Activated CD4-positive, alpha-beta memory T cell treated with anti-CD3 and anti-CD28 coated beads, Interleukin-2, amount 10 ng/mL, durations not matched to agents 7 days and 5 days (primary cell): ENCODE results near the gene DNAH10. TPM values are rescaled to one million over a fixed set of nuclear protein-coding genes. Genes with fewer than 3 reads are reported as not detected.

Experiments used
- CTCF ChIA-PET: fragments of 350-600 bp; sonication (Branson Sonifier 250); formaldehyde crosslinking; loops from one replicate; lab custom pipeline; 2021; ENCODE audit warnings: antibody characterized with exemption, inconsistent platforms; lab: Charles Lee
- POLR2A ChIA-PET: fragments of 350-600 bp; sonication (Branson Sonifier 250); formaldehyde crosslinking; loops from one replicate; lab custom pipeline; 2021; ENCODE audit warnings: antibody characterized with exemption; lab: Charles Lee
- DNase-seq: peaks from one replicate; pipeline ENCODE4 v3.0.0-alpha.2; 2020
- H3K27ac Mint-ChIP-seq: one replicate; pipeline ENCODE4 v1.8.0; 2021; ENCODE audit warnings: mild to moderate bottlenecking, mixed read lengths
- H3K27me3 Mint-ChIP-seq: one replicate; pipeline ENCODE4 v1.8.0; 2021; ENCODE audit warnings: mixed read lengths
- H3K36me3 Mint-ChIP-seq: one replicate; pipeline ENCODE4 v1.8.0; 2021; ENCODE audit warnings: low read depth, mixed read lengths
- H3K4me1 Mint-ChIP-seq: one replicate; pipeline ENCODE4 v1.8.0; 2021; ENCODE audit warnings: mixed read lengths
- H3K4me3 Mint-ChIP-seq: one replicate; pipeline ENCODE4 v1.8.0; 2021; ENCODE audit warnings: mild to moderate bottlenecking, mixed read lengths
- H3K9me3 Mint-ChIP-seq: one replicate; pipeline ENCODE4 v1.8.0; 2021; ENCODE audit warnings: mixed read lengths
- total RNA-seq, 2 experiments: library from RNA; stranded (reverse); gene quantifications; one replicate each; pipeline ENCODE4 v1.2.3, GENCODE V29; 2021

DNAH10 gene
- total RNA-seq, 2 experiments from 2014 or later = 0.13 TPM; not detected in 1

DNA sequence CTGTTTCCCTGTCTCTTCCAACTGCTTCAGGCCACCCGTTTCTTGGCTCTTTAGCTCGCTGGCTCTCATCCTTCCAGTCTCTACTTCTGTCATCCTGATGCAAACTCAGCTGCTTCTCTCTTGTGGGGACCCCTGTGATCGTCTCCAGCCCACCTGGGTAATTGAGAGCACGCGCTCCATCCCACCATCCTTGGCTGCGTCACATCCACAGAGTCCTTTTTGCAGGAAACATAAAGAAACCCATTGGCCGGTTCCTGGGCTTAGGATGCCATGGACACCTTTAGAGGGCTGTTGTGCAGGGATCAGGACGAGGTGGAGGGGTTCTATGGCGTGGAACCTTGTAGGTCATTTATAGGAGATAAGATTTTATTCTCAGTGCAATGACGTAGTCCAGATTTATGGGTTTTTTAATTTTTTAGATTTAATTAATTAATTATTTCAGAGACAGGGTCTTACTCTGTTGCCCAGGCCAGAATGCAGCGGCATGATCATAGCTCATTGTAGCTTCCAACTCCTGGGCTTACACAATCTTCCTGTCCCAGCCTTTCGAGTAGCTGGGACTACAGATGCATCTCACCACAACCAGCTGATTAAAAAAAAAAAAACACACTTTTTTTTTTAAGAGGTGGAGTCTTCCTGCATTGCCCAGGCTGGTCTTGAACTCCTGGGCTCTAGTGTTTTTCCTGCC lies 127.9 kb downstream of the DNAH10 start:
- Mint-ChIP-seq H3K27ac (no peak overlapping the region), H3K4me1 (no peaks in the 10 kb centered on the region), H3K9me3 (no peaks in the 10 kb centered on the region), H3K27me3 (peaks cover 18% of the 10 kb centered on the region), H3K36me3 (no peaks in the 10 kb centered on the region), H3K4me3 (no peak overlapping the region)
- ChIA-PET POLR2A (no interaction called here), CTCF (no interaction called here)
- no peak for DNase-seq

DNA sequence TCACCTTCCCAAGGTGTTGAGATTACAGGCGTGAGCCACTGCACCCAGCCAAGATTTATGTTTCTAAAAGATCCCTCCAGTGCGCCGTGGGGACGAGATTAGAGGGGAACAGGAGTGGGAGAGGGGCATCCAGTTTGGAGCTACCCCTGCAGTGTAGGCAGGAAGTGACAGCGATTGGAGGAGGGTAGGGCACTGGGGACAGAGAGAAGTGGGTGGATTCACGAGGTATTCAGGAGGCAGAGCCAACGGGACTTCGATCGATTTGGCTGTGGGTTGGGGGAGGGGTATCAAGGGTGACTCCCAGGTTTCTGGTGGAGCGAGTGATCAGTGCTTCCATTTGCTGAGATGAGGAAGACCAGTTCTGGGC lies 128.4 kb downstream of the DNAH10 start:
- Mint-ChIP-seq H3K27ac (no peak overlapping the region), H3K9me3 (no peaks in the 10 kb centered on the region), H3K27me3 (peaks cover 14% of the 10 kb centered on the region), H3K4me1 (no peaks in the 10 kb centered on the region), H3K4me3 (no peak overlapping the region), H3K36me3 (no peaks in the 10 kb centered on the region)
- no peak for DNase-seq
- CTCF ChIA-PET = no interaction called here
- POLR2A ChIA-PET = no interaction called here

DNA sequence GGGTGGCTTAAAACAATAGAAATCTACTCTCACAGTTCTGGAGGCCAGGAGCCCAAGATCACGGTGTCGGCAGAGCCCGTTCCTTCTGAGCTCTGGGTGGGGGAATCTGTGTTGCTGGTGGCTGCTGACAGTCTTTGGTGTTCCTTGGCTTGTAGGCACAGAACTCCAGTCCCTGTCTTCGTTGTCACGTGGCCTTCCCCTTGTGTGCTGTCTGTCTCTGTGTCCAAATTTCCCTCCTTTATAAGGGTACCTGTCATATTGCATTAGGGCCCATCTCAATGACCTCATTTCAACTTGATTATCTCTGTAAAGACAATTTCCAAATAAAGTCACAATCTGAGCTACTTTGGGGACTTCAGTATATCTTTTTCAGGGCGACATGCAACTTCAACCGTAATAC lies 128.9 kb downstream of the DNAH10 start:
- H3K27me3 Mint-ChIP-seq = peaks cover 13% of the 10 kb centered on the region
- ChIA-PET CTCF (no interaction called here), POLR2A (no interaction called here)
- no peak for DNase-seq
- no peaks in the 10 kb centered on the region for H3K36me3 Mint-ChIP-seq
- H3K4me3 Mint-ChIP-seq = no peak overlapping the region
- H3K4me1 Mint-ChIP-seq = no peaks in the 10 kb centered on the region
- H3K9me3 Mint-ChIP-seq = no peaks in the 10 kb centered on the region
- H3K27ac Mint-ChIP-seq = no peak overlapping the region

GRCh38 chr12:123891516-123892179 lies 129.5 kb downstream of the DNAH10 start:
- Mint-ChIP-seq H3K4me3 (no peak overlapping the region), H3K4me1 (no peaks in the 10 kb centered on the region), H3K27me3 (peaks cover 10% of the 10 kb centered on the region), H3K27ac (no peak overlapping the region), H3K9me3 (no peaks in the 10 kb centered on the region), H3K36me3 (no peaks in the 10 kb centered on the region)
- DNase-seq = no peak
- ChIA-PET POLR2A (no interaction called here), CTCF (no interaction called here)

DNA sequence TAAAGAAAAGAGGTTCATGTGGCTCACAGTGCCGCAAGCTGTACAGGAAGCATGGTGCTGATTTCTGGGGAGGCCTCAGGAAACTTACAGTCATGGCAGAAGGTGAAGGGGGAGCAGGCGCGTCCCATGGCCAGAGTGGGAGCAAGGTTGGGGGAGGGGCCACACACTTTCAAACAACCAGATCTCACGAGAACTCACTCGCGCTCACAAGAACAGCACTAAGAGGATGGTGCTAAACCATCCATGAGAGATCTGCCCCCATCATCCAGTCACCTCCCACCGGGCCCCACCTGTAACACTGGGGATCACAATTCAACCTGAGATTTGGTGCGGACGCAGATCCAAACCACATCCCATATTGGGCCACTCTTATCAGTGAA lies 130.1 kb downstream of the DNAH10 start:
- Mint-ChIP-seq H3K9me3 (no peaks in the 10 kb centered on the region), H3K4me3 (no peak overlapping the region), H3K27me3 (peaks cover 13% of the 10 kb centered on the region), H3K4me1 (no peaks in the 10 kb centered on the region), H3K27ac (no peak overlapping the region), H3K36me3 (no peaks in the 10 kb centered on the region)
- ChIA-PET CTCF (no interaction called here), POLR2A (no interaction called here)
- DNase-seq = no peak

DNA sequence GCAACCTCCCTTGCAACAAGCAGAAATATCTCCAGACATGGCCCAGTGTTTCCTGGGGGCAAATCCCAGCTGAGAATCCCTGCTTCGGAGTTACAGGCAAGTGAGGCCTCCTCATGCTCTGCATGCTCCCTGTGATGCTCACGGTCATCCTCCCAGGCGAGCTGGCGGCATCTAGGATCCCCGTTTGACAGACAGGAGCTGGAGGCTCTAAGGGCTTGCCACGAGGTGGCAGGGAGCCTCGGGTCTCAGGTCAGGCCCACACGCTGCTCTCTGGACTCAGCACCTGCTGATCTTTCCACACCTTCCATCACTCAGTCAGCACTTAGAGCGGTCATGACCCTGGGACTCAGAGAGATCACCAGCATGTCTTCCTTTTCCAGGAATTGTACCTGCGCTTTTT lies 130.8 kb downstream of the DNAH10 start:
- H3K4me3 Mint-ChIP-seq = no peak overlapping the region
- no peaks in the 10 kb centered on the region for H3K36me3 Mint-ChIP-seq
- H3K4me1 Mint-ChIP-seq = no peaks in the 10 kb centered on the region
- ChIA-PET POLR2A (no interaction called here), CTCF (no interaction called here)
- no peak for DNase-seq
- H3K27ac Mint-ChIP-seq = no peak overlapping the region
- H3K27me3 Mint-ChIP-seq = peaks cover 13% of the 10 kb centered on the region
- no peaks in the 10 kb centered on the region for H3K9me3 Mint-ChIP-seq

GRCh38 chr12:123893276-123893675 lies 131.2 kb downstream of the DNAH10 start:
- POLR2A ChIA-PET = no interaction called here
- Mint-ChIP-seq H3K4me3 (no peak overlapping the region), H3K27me3 (peaks cover 13% of the 10 kb centered on the region), H3K9me3 (no peaks in the 10 kb centered on the region), H3K36me3 (no peaks in the 10 kb centered on the region), H3K27ac (no peak overlapping the region), H3K4me1 (no peaks in the 10 kb centered on the region)
- no peak for DNase-seq
- CTCF ChIA-PET = no interaction called here

- DNase-seq = no peak
- Mint-ChIP-seq H3K4me3 (no peak overlapping the region), H3K36me3 (no peaks in the 10 kb centered on the region), H3K27ac (no peak overlapping the region), H3K9me3 (no peaks in the 10 kb centered on the region), H3K4me1 (no peaks in the 10 kb centered on the region), H3K27me3 (peaks cover 13% of the 10 kb centered on the region)
- ChIA-PET POLR2A (no interaction called here), CTCF (no interaction called here)
These were observed 132.8 kb downstream of the DNAH10 start for GRCh38 chr12:123894823-123895345.

DNA sequence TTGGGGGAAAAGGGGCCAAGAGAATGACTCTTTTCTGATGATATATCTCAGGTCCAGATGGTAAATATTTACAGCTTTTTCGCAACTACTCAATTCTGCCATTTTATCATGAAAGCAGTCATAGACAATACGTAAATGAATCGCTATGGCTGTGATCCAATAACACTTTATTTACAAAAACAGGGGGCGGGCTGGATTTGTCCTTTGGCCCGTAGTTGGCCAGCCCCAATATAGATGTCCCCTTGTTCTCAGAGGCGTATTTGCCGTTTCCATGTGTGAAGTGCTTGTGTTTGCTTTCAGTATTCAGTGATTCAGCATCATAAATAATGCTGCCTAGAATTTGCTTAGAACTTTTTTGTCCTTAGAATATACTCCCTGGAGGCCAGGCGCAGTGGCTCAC lies 133.3 kb downstream of the DNAH10 start:
- CTCF ChIA-PET = no interaction called here

GRCh38 chr12:123896767-123897166 lies 134.7 kb downstream of the DNAH10 start:
- H3K27me3 Mint-ChIP-seq = peaks cover 12% of the 10 kb centered on the region
- no peak overlapping the region for H3K4me3 Mint-ChIP-seq
- no peak for DNase-seq
- POLR2A ChIA-PET = no interaction called here
- no peaks in the 10 kb centered on the region for H3K36me3 Mint-ChIP-seq
- no peaks in the 10 kb centered on the region for H3K4me1 Mint-ChIP-seq
- H3K9me3 Mint-ChIP-seq = no peaks in the 10 kb centered on the region
- H3K27ac Mint-ChIP-seq = no peak overlapping the region
- CTCF ChIA-PET = no interaction called here

More for the DNA sequence above, 133.3 kb downstream of the DNAH10 start:
- H3K27ac Mint-ChIP-seq = no peak overlapping the region
- H3K9me3 Mint-ChIP-seq = no peaks in the 10 kb centered on the region
- H3K4me3 Mint-ChIP-seq = no peak overlapping the region
- no peak for DNase-seq
- no peaks in the 10 kb centered on the region for H3K36me3 Mint-ChIP-seq
- no peaks in the 10 kb centered on the region for H3K4me1 Mint-ChIP-seq
- POLR2A ChIA-PET = no interaction called here
- peaks cover 14% of the 10 kb centered on the region for H3K27me3 Mint-ChIP-seq

- CTCF ChIA-PET = no interaction called here
- Mint-ChIP-seq H3K27ac (no peak overlapping the region), H3K27me3 (peaks cover 13% of the 10 kb centered on the region), H3K9me3 (no peaks in the 10 kb centered on the region), H3K4me3 (no peak overlapping the region), H3K4me1 (no peaks in the 10 kb centered on the region), H3K36me3 (no peaks in the 10 kb centered on the region)
- POLR2A ChIA-PET = no interaction called here
- DNase-seq = no peak
These were observed 135.1 kb downstream of the DNAH10 start for GRCh38 chr12:123897221-123897620.

DNA sequence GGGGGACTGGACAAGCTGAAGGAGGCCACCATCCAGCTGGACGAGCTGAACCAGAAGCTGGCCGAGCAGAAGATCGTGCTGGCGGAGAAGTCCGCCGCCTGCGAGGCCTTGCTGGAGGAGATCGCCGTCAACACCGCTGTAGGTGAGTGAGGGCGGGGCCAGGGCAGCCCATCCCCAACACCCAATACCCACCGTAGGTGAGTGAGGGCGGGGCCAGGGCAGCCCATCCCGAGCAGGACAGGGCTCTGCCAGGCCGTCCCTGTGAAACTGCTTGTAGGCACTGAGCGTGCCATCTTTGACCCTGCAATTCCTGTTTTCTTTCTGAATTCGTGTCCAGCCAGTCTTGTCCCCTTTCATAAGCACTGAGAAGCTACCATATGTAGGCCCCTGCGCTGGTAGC lies 136.6 kb downstream of the DNAH10 start:
- no peaks in the 10 kb centered on the region for H3K36me3 Mint-ChIP-seq
- H3K4me3 Mint-ChIP-seq = no peak overlapping the region
- H3K27me3 Mint-ChIP-seq = peaks cover 15% of the 10 kb centered on the region
- DNase-seq = no peak
- POLR2A ChIA-PET = no interaction called here
- H3K9me3 Mint-ChIP-seq = no peaks in the 10 kb centered on the region
- CTCF ChIA-PET = no interaction called here
- no peak overlapping the region for H3K27ac Mint-ChIP-seq
- no peaks in the 10 kb centered on the region for H3K4me1 Mint-ChIP-seq

DNA sequence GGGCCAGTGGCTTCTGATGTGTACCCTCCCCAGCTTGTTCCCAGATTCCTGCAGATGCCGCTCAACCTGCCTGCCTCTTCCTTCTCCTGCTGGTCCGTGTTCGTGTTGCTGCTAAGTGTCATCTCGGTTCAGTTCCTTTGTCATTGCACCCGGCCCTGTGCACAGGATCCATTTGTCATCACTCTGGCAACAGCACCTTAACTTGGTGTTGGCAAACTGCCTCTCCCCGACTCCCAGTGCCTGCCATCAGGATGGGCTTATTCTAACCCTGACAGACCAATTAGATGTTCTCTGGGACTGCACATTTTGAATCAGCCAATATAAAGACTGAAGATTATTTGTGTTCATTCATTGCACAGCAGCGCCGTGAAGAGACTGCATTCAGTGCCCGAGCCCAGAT lies 137.3 kb downstream of the DNAH10 start:
- Mint-ChIP-seq H3K27ac (no peak overlapping the region), H3K36me3 (no peaks in the 10 kb centered on the region), H3K9me3 (no peaks in the 10 kb centered on the region), H3K4me1 (no peaks in the 10 kb centered on the region), H3K27me3 (peaks cover 15% of the 10 kb centered on the region), H3K4me3 (no peak overlapping the region)
- DNase-seq = no peak
- ChIA-PET POLR2A (no interaction called here), CTCF (no interaction called here)
